Activated naive CD4-positive, alpha-beta T cell treated with anti-CD3 and anti-CD28 coated beads, Interleukin-2, amount 10 ng/mL, durations not matched to agents 7 days and 5 days (primary cell): ENCODE data around the gene ADCYAP1.
A peak's percentile ranks its signal among the peaks of the same experiment; 100 is the strongest.

Experiments
- CTCF ChIA-PET: fragments of 350-600 bp; sonication (Branson Sonifier 250); formaldehyde crosslinking; loops from one replicate; lab custom pipeline; 2021; ENCODE audit warnings: antibody characterized with exemption; lab: Charles Lee
- DNase-seq: peaks from one replicate; pipeline ENCODE4 v3.0.0-alpha.2; 2020
- H3K27ac Mint-ChIP-seq: one replicate; pipeline ENCODE4 v1.8.0; 2021; ENCODE audit warnings: mild to moderate bottlenecking, moderate library complexity, mixed read lengths
- H3K27me3 Mint-ChIP-seq: one replicate; pipeline ENCODE4 v1.8.0; 2021; ENCODE audit warnings: mild to moderate bottlenecking, mixed read lengths
- H3K36me3 Mint-ChIP-seq: one replicate; pipeline ENCODE4 v1.8.0; 2021; ENCODE audit warnings: mixed read lengths
- H3K4me1 Mint-ChIP-seq: one replicate; pipeline ENCODE4 v1.8.0; 2021; ENCODE audit warnings: mixed read lengths
- H3K4me3 Mint-ChIP-seq: one replicate; pipeline ENCODE4 v1.8.0; 2021; ENCODE audit warnings: mild to moderate bottlenecking, moderate library complexity, mixed read lengths
- H3K9me3 Mint-ChIP-seq: one replicate; pipeline ENCODE4 v1.8.0; 2021; ENCODE audit warnings: mixed read lengths

The ADCYAP1 gene

DNA sequence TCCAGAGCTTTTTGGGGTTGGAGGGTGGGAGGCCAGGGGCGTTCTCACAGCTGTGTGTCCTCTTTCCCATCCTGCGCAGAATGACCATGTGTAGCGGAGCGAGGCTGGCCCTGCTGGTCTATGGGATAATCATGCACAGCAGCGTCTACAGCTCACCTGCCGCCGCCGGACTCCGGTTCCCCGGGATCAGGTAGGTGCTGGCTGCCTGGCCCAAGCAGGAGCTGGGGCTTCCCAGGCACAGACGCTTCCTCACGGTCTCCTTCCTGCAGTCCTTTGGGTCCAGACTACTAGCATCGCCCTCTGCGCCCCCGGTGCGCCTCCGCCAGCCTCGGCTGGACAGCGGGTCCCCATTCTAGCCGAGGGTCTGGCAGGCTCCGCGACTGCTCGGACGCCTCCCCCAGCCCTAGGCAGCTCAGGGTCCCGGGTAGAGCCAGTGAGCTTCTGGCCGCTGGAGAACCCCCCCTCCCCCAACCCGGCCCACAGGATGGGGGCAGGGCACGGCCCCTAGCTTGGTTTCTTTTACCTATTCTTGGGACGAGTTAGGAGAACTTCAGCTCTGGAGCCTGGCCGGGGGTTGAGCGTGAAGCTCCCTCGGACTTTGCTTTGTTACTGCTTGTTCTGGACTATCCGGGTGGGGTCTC is 756 bp downstream of the ADCYAP1 start:
- Mint-ChIP-seq H3K9me3 (no peaks in the 10 kb centered on the region), H3K4me3 (no peak overlapping the region), H3K36me3 (peaks cover 2% of the 10 kb centered on the region), H3K27ac (peak overlapping the region; percentile 2), H3K4me1 (peaks cover 16% of the 10 kb centered on the region), H3K27me3 (peaks cover 93% of the 10 kb centered on the region)
- no peak for DNase-seq
- CTCF ChIA-PET = interaction anchor here (0.6 kb wide), 1 partner anchor 40 kb away, joined by 3 read pairs; no protein-coding TSS in a partner anchor

DNA sequence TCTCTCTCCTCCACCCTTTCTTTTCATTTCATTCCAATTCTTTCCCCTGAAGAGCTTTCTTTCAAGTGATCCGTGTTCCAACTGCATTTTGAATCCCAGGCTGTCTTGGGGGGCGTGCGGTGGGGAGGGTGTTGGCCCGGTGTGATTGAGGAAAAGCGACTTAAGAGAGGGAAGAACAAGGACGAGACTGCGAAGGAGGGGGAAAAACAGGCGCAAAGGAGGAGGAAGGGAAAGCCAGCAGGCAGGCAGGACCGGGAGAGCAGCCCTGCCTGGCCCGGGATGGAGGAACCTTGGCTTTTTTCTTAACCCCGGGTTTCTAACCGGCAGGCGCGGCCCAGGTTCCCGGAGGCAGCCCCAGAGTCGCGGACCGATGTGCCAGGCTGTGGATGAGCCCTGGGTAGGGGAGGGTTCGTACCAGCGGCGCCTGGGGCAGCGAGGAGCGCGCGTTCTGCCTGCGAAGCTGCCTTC is 1.3 kb downstream of the ADCYAP1 start:
- H3K27ac Mint-ChIP-seq = peak overlapping the region; percentile 7
- no peaks in the 10 kb centered on the region for H3K9me3 Mint-ChIP-seq
- peaks cover 95% of the 10 kb centered on the region for H3K27me3 Mint-ChIP-seq
- no peak overlapping the region for H3K4me3 Mint-ChIP-seq
- peaks cover 16% of the 10 kb centered on the region for H3K4me1 Mint-ChIP-seq
- peaks cover 2% of the 10 kb centered on the region for H3K36me3 Mint-ChIP-seq
- no peak for DNase-seq
- CTCF ChIA-PET = interaction anchor here (0.6 kb wide), 1 partner anchor 41 kb away, joined by 3 read pairs; no protein-coding TSS in a partner anchor

DNA sequence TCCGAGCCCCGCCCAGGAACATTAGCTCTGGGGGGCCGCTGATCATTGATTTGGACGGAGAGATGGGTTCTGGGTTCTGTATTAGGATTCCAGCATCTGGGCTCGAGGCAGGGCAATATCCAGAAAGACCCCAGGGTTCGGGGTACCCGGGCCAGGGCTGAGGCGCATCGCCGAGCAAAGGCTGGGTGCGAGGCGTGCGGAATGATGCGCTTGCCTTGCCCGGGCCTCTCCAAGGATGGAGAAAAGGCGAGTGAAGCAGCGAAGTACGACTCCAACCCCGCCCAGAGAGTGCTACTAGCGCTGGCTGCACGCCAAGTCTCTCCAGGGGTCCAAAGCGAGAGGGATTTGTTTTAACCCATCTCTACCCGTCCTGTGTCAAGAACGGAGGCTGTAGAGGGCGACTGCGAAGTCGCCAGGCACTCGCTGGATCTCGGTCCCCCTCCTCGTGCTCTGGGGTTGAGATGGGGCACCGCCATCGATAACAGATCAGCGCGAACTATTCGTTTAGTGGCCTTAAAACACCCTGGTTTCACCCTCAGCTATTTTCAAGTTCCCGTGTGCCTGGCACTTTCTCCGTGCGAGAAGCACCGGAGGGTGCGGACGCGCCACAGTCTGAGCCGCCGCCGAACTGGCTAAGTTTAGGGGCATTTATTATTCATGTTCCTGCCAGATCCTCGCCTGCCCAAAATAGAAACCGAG is 1.9 kb downstream of the ADCYAP1 start:
- no peak for DNase-seq
- Mint-ChIP-seq H3K27me3 (peaks cover 95% of the 10 kb centered on the region), H3K36me3 (peaks cover 2% of the 10 kb centered on the region), H3K4me1 (peaks cover 16% of the 10 kb centered on the region), H3K27ac (peak overlapping the region; percentile 7), H3K9me3 (no peaks in the 10 kb centered on the region), H3K4me3 (peak overlapping the region; percentile 28)
- CTCF ChIA-PET = interaction anchor here (0.6 kb wide), 1 partner anchor 41 kb away, joined by 3 read pairs; no protein-coding TSS in a partner anchor

DNA sequence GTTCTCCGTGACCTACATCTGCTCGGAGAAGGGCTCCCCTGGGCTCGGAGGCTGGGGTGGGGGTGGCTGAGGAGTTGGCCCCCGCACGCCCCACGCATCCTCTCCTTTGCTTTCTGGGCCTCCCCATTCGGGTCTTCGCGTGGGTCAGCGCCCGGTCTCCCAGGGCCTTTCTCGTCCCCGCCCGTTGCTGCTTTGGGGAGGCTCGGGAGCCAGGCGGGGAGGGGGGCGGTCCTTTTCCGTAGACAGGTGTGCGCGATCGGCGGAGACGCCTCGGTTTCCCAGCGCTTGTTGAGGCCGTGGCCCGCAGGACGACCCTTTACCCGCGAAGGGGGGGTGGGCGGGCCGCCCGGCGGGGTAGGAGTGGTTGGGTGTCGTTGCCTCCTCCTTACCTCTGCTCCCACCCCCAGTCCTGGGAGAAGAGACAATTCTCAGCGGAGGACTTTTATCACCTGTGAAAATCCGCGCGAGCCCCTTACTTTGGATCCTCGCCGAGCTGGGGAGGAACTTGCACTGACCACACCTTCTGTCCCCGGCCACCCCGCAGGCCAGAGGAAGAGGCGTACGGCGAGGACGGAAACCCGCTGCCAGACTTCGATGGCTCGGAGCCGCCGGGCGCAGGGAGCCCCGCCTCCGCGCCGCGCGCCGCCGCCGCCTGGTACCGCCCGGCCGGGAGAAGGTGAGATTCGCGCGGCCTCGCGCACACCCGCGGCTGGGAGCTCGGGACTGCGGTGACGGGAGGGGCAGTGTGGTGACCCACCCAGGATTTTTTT is 2.6 kb downstream of the ADCYAP1 start:
- CTCF ChIA-PET = no interaction called here
- H3K36me3 Mint-ChIP-seq = peaks cover 2% of the 10 kb centered on the region
- DNase-seq = peak; percentile 28
- H3K27me3 Mint-ChIP-seq = peaks cover 89% of the 10 kb centered on the region
- no peak overlapping the region for H3K27ac Mint-ChIP-seq
- H3K4me1 Mint-ChIP-seq = peaks cover 16% of the 10 kb centered on the region
- peak overlapping the region; percentile 49 for H3K4me3 Mint-ChIP-seq
- no peaks in the 10 kb centered on the region for H3K9me3 Mint-ChIP-seq

DNA sequence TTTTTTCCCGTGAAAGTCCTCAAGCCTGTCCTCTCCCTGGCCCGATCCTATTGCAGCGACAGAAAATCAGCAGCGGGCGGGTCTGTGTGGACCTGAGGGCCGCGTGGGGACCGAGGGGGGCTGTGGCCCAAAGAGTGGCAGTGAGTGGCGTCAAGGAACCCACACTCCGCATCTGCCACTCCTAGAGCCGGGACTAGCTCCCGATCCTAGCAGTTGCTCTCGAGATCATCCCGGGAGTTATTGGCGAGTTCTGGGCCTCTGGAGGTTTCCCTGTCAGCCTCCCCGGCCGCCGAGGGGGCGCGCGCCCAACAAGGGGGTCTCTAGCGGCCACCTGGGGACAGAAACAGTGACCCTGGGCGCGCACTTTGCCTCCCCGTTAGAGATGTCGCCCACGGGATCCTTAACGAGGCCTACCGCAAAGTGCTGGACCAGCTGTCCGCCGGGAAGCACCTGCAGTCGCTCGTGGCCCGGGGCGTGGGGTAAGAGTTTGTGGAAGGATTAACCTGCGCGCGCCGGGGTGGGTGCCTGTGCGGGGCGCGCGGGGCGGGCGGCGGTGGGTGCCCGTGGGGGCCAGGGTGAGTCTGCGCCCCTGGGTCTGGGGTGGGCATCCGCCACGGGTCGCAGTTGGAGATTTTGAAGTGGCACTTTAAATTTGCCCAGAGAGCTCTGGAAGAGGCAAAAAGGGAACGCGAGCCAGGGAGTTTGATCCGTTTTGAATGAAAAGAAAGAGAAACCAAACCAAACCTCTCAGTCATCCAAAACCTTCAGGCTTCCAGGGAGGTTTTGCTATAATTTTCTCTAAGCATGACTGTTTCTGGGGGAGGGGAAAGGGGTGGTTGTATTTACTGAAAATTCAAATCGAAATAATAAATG is 3.5 kb downstream of the ADCYAP1 start:
- H3K4me1 Mint-ChIP-seq = peaks cover 16% of the 10 kb centered on the region
- DNase-seq = no peak
- H3K4me3 Mint-ChIP-seq = peak overlapping the region; percentile 49
- CTCF ChIA-PET = no interaction called here
- H3K36me3 Mint-ChIP-seq = peaks cover 2% of the 10 kb centered on the region
- H3K27ac Mint-ChIP-seq = no peak overlapping the region
- peaks cover 82% of the 10 kb centered on the region for H3K27me3 Mint-ChIP-seq
- no peaks in the 10 kb centered on the region for H3K9me3 Mint-ChIP-seq

DNA sequence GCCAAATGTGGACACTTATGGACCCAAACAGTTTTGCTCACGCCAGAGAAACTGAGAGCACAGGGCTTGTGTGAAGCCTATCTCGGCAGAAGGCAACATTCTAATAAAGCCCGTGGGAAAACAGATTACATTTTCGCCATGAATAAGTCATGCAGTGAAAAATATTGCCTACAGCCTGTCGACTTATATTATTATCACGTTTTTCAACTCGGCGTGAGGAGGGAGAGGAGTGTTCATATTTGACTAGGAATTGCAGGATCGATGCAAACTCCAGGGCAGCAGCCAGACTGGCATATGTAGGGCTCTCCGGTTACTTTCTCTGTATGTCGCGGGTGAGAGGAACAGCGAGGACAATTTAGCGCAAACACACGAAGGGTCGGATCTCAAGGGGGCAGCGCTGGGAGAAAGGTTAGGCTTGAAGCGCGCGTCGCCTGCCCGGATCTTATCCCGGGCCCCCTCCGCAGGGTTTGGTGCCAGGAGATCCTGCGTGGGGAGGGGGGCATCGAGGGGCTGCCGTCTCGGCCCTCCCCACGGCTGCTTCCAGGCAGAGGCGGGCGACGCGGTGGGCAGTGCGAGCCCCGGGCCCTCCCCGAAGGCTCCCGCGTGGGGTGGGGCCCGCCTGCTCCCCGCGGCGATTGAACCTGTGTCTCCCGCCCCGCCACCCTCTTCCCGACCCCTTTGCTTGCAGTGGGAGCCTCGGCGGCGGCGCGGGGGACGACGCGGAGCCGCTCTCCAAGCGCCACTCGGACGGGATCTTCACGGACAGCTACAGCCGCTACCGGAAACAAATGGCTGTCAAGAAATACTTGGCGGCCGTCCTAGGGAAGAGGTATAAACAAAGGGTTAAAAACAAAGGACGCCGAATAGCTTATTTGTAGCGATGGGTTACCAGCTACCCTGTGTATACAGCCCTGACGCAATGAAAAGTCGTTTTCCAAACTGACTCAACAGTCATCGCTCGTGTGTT is 4.4 kb downstream of the ADCYAP1 start:
- no peak for DNase-seq
- H3K4me3 Mint-ChIP-seq = peak overlapping the region; percentile 49
- no peaks in the 10 kb centered on the region for H3K9me3 Mint-ChIP-seq
- peak overlapping the region; percentile 58 for H3K27ac Mint-ChIP-seq
- no peaks in the 10 kb centered on the region for H3K36me3 Mint-ChIP-seq
- peaks cover 16% of the 10 kb centered on the region for H3K4me1 Mint-ChIP-seq
- H3K27me3 Mint-ChIP-seq = peaks cover 73% of the 10 kb centered on the region
- CTCF ChIA-PET = no interaction called here

DNA sequence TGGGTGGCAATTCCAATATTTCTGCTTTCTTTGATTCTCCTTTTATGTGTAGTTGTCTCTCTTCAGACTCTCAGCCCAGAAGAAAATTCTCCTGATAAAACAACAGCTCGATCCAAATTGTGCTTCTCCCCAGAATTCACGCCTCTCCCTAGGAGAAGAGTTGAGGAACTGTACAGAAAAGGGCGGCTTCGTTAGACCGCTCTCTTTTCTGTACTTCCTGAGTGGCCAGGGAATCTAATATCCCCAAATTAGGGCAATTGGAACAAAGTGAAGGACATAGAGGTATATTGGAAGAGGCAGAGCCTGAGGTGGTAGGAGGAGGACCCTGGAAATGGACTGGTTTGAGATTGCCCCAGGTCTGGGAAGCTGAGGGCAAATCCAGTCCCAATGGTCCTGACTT is 5.6 kb downstream of the ADCYAP1 start:
- no peaks in the 10 kb centered on the region for H3K9me3 Mint-ChIP-seq
- peaks cover 72% of the 10 kb centered on the region for H3K27me3 Mint-ChIP-seq
- no peak overlapping the region for H3K27ac Mint-ChIP-seq
- CTCF ChIA-PET = no interaction called here
- H3K4me3 Mint-ChIP-seq = no peak overlapping the region
- peaks cover 16% of the 10 kb centered on the region for H3K4me1 Mint-ChIP-seq
- DNase-seq = no peak
- no peaks in the 10 kb centered on the region for H3K36me3 Mint-ChIP-seq

DNA sequence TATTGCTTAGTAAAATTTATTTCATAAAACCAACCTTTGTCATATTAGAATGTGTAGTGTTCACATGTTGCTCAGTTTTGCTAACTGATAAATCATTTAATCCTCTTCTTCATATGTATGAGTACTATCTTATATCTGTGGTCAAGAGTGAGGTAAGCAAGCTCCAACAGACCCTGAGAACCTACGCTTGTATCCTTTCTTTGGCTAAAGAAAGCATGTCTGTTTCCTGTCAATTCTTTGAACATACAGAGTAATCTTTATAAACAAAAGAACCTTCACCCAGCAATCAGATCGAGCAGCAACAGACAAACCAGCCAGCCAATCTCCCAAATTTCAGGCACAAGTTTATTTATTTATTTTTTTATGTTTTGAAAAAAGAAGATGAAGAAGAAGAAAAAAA is 6.4 kb downstream of the ADCYAP1 start:
- CTCF ChIA-PET = no interaction called here
- peaks cover 66% of the 10 kb centered on the region for H3K27me3 Mint-ChIP-seq
- peaks cover 13% of the 10 kb centered on the region for H3K4me1 Mint-ChIP-seq
- H3K4me3 Mint-ChIP-seq = no peak overlapping the region
- H3K36me3 Mint-ChIP-seq = no peaks in the 10 kb centered on the region
- no peak overlapping the region for H3K27ac Mint-ChIP-seq
- no peaks in the 10 kb centered on the region for H3K9me3 Mint-ChIP-seq
- no peak for DNase-seq

DNA sequence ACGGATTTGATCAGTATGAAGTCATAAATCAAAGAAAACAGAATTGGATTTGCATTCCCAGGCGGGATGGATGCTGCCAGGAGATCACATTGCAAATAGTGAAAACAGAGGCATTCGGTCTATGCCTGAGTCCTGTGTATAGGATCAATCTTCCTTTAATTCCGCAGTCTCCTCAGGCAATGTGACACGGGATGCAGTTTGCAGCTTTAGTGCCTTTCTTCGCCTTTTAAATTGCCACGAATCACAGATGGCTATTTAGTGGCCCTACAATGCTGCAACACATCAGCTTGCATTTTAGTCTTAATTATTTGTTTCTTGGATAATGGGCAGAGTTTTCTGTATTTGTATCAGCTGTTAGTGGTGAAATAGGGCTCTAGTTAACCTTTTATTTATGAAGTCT is 6.8 kb downstream of the ADCYAP1 start:
- CTCF ChIA-PET = no interaction called here
- no peaks in the 10 kb centered on the region for H3K36me3 Mint-ChIP-seq
- H3K27ac Mint-ChIP-seq = no peak overlapping the region
- H3K4me1 Mint-ChIP-seq = peaks cover 10% of the 10 kb centered on the region
- H3K9me3 Mint-ChIP-seq = no peaks in the 10 kb centered on the region
- no peak overlapping the region for H3K4me3 Mint-ChIP-seq
- H3K27me3 Mint-ChIP-seq = peaks cover 61% of the 10 kb centered on the region
- DNase-seq = no peak

DNA sequence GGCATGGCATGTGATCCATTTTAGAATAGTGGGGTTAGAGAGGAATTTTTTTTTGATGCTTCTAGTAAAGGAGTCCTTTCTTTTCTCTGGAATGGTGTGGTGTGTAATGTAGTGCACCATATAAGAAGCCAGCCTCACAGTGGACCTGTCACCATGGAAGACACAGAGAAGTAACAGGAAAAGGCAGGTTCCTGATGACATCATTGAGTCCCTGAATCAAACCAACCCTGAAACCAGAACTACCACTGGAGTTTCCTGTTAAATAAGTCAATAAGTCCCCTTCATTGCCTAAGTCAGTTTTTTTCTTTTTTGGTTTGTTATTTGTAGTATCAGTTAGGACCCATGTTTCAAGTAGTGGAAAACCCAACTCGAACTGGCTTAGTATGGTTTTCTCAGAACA is 11.9 kb downstream of the ADCYAP1 start:
- CTCF ChIA-PET = no interaction called here
- H3K4me3 Mint-ChIP-seq = no peak overlapping the region
- no peaks in the 10 kb centered on the region for H3K4me1 Mint-ChIP-seq
- no peak for DNase-seq
- H3K27me3 Mint-ChIP-seq = peaks cover 19% of the 10 kb centered on the region
- H3K27ac Mint-ChIP-seq = no peak overlapping the region
- no peaks in the 10 kb centered on the region for H3K36me3 Mint-ChIP-seq
- no peaks in the 10 kb centered on the region for H3K9me3 Mint-ChIP-seq

DNA sequence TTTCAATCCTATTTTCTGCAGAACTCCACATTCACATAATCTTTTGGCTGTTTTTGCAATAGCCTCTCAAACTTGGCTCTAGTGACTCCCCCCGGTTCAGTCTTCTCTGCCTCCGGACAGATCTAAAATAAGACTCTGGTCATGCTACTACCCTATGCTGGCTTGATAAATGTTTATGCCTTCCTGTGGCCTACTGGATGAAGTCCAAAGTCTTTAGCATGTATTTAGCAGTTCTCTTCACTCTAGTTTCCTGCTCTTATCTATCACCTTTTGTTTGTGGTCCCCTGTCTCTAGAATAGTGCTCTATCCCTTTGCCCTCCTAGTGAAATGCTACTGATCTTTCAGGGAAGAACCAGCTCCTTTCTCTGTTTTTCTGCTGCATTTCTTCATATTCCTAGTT is 14.4 kb downstream of the ADCYAP1 start:
- no peak overlapping the region for H3K27ac Mint-ChIP-seq
- CTCF ChIA-PET = no interaction called here
- no peak for DNase-seq
- no peaks in the 10 kb centered on the region for H3K36me3 Mint-ChIP-seq
- no peaks in the 10 kb centered on the region for H3K4me1 Mint-ChIP-seq
- H3K4me3 Mint-ChIP-seq = no peak overlapping the region
- peaks cover 17% of the 10 kb centered on the region for H3K27me3 Mint-ChIP-seq
- no peaks in the 10 kb centered on the region for H3K9me3 Mint-ChIP-seq

DNA sequence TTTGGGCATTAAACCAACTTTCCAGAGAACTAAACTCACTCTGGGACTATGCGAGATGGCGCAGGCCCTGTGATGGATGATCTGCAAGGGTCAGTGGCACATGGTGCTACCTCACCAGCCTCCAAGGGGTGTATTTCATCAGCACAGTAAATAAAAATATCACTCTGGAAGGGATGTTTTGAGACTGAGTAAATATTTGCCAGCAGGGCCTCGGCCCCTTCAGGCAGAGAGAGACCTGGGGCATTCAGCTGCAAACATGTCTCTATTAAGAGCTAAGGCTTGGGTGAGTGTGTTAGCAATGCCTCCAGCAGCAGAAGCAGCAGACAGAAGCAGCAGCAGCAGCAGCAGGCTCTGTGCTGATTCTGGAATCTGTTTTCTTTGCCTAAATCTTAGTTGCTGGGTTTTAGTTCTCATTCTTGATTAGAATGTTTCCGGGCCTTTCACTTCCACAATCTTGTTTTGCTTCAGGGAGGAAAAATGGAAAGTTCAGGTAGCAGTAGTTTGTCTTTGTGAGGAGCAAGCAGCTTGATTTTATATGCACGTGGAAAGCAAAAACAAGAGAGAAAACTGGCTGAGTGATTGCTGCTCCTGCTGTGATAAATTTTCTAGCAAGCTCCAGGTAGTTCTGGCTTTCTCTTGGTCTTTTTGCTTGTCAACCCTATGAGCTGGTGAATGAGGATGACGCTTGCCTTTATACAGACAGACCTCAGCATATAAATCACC is 18.6 kb downstream of the ADCYAP1 start:
- Mint-ChIP-seq H3K27me3 (peaks cover 7% of the 10 kb centered on the region), H3K9me3 (no peaks in the 10 kb centered on the region), H3K4me1 (no peaks in the 10 kb centered on the region), H3K4me3 (no peak overlapping the region), H3K36me3 (no peaks in the 10 kb centered on the region), H3K27ac (no peak overlapping the region)
- no peak for DNase-seq
- CTCF ChIA-PET = no interaction called here
